ENCODE measurements around the gene IL1A.

IL1A gene

GRCh38 chr2:112818094-112818902 lies 34.0 kb upstream of the IL1A start:
- no peak for DNase-seq (ENCODE audit: low spot score)

- no peak for DNase-seq (ENCODE audit: low spot score)
Measured at GRCh38 chr2:112817082-112817689, 32.9 kb upstream of the IL1A start.

GRCh38 chr2:112814278-112814677 lies 30.0 kb upstream of the IL1A start:
- no peak for DNase-seq (ENCODE audit: low spot score)

- DNase-seq (ENCODE audit: low spot score), result no peak
Measured at GRCh38 chr2:112813280-112813966, 29.1 kb upstream of the IL1A start.

GRCh38 chr2:112812318-112813267 lies 28.3 kb upstream of the IL1A start:
- DNase-seq (ENCODE audit: low spot score), result no peak

GRCh38 chr2:112811841-112812306 lies 27.6 kb upstream of the IL1A start:
- DNase-seq (ENCODE audit: low spot score), result peak; percentile 19

- no peak for DNase-seq (ENCODE audit: low spot score)
Measured at GRCh38 chr2:112811276-112811831, 27.1 kb upstream of the IL1A start.

GRCh38 chr2:112809112-112809511 lies 24.8 kb upstream of the IL1A start:
- DNase-seq (ENCODE audit: low spot score), result no peak

- no peak for DNase-seq (ENCODE audit: low spot score)
Measured at GRCh38 chr2:112807233-112807807, 23.0 kb upstream of the IL1A start.

GRCh38 chr2:112805542-112805941 lies 21.2 kb upstream of the IL1A start:
- no peak for DNase-seq (ENCODE audit: low spot score)

- no peak for DNase-seq (ENCODE audit: low spot score)
Measured at GRCh38 chr2:112803691-112804521, 19.6 kb upstream of the IL1A start.

GRCh38 chr2:112800881-112801583 lies 16.7 kb upstream of the IL1A start:
- DNase-seq (ENCODE audit: low spot score), result no peak

- peak; percentile 24 for DNase-seq (ENCODE audit: low spot score)
Measured at GRCh38 chr2:112798979-112799975, 15.0 kb upstream of the IL1A start.

GRCh38 chr2:112796486-112796885 lies 12.2 kb upstream of the IL1A start:
- no peak for DNase-seq (ENCODE audit: low spot score)

- no peak for DNase-seq (ENCODE audit: low spot score)
Measured at GRCh38 chr2:112795774-112796173, 11.5 kb upstream of the IL1A start.

- DNase-seq (ENCODE audit: low spot score), result no peak
Measured at GRCh38 chr2:112794841-112795240, 10.5 kb upstream of the IL1A start.

GRCh38 chr2:112794131-112794733 lies 9.9 kb upstream of the IL1A start:
- DNase-seq (ENCODE audit: low spot score), result peak; percentile 71

GRCh38 chr2:112793449-112793978 lies 9.2 kb upstream of the IL1A start:
- DNase-seq (ENCODE audit: low spot score), result peak; percentile 55

Data from pons (tissue), 1 donor.